Neural crest cell (in vitro differentiated cells): ENCODE data around the gene CIROP. TPM values are rescaled to one million over a fixed set of nuclear protein-coding genes. Genes with fewer than 3 reads are reported as not detected.

Experiments
- DNase-seq: peaks from one replicate; pipeline ENCODE4 v3.0.0; 2021; ENCODE audit warnings: low read depth, mixed read lengths, low spot score
- H3K27ac Mint-ChIP-seq: one replicate; pipeline ENCODE4 v1.8.0; 2021; ENCODE audit warnings: mild to moderate bottlenecking, mixed read lengths; ENCODE audit not compliant: unreplicated experiment
- H3K27me3 Mint-ChIP-seq: 2 replicates; pipeline ENCODE4 v1.8.0; 2021; ENCODE audit warnings: low read depth, mild to moderate bottlenecking, mixed read lengths
- H3K36me3 Mint-ChIP-seq: 2 replicates; pipeline ENCODE4 v1.8.0; 2021; ENCODE audit warnings: low read depth, mild to moderate bottlenecking, mixed read lengths
- H3K4me1 Mint-ChIP-seq: 2 replicates; pipeline ENCODE4 v1.8.0; 2021; ENCODE audit warnings: mixed read lengths
- H3K4me3 Mint-ChIP-seq: one replicate; pipeline ENCODE4 v1.8.0; 2021; ENCODE audit warnings: mild to moderate bottlenecking, mixed read lengths
- H3K9me3 Mint-ChIP-seq: 2 replicates; pipeline ENCODE4 v1.8.0; 2021; ENCODE audit warnings: mixed read lengths
- CTCF ChIP-seq: fragments of 200-600 bp; sonication (generic); conservative IDR thresholded peaks from 2 replicates; pipeline ENCODE4 v1.5.0; 2021; ENCODE audit warnings: antibody characterized with exemption, mild to moderate bottlenecking
- total RNA-seq: library from RNA; stranded (reverse); gene quantifications from 2 replicates; pipeline ENCODE4 v1.2.1, GENCODE V29; 2021

CIROP gene
- total RNA-seq, 1 donor from 2014 or later, result not detected

GRCh38 chr14:23130871-23131270 lies 26.1 kb upstream of the CIROP start:
- Mint-ChIP-seq H3K4me3 (no peak overlapping the region), H3K9me3 (no peaks in the 10 kb centered on the region), H3K27ac (no peak overlapping the region), H3K27me3 (peaks cover 2% of the 10 kb centered on the region), H3K36me3 (no peaks in the 10 kb centered on the region), H3K4me1 (peaks cover 3% of the 10 kb centered on the region)
- no peak for TF ChIP-seq CTCF
- no peak for DNase-seq

- Mint-ChIP-seq H3K4me1 (peaks cover 4% of the 10 kb centered on the region), H3K27me3 (peaks cover 2% of the 10 kb centered on the region), H3K4me3 (no peak overlapping the region), H3K27ac (no peak overlapping the region), H3K9me3 (no peaks in the 10 kb centered on the region), H3K36me3 (no peaks in the 10 kb centered on the region)
- TF ChIP-seq CTCF, result no peak
- no peak for DNase-seq
Observed at GRCh38 chr14:23129759-23130316, 25.0 kb upstream of the CIROP start.

- H3K4me1 Mint-ChIP-seq, result peaks cover 4% of the 10 kb centered on the region
- H3K4me3 Mint-ChIP-seq, result no peak overlapping the region
- no peaks in the 10 kb centered on the region for H3K36me3 Mint-ChIP-seq
- TF ChIP-seq CTCF, result no peak
- H3K9me3 Mint-ChIP-seq, result no peaks in the 10 kb centered on the region
- no peak overlapping the region for H3K27ac Mint-ChIP-seq
- peaks cover 2% of the 10 kb centered on the region for H3K27me3 Mint-ChIP-seq
- no peak for DNase-seq
Observed at GRCh38 chr14:23128969-23129758, 24.4 kb upstream of the CIROP start.

- TF ChIP-seq CTCF, result no peak
- Mint-ChIP-seq H3K36me3 (no peaks in the 10 kb centered on the region), H3K9me3 (no peaks in the 10 kb centered on the region), H3K27ac (no peak overlapping the region), H3K4me1 (peaks cover 4% of the 10 kb centered on the region), H3K27me3 (peaks cover 2% of the 10 kb centered on the region), H3K4me3 (no peak overlapping the region)
- DNase-seq, result no peak
Observed at GRCh38 chr14:23127861-23128260, 23.1 kb upstream of the CIROP start.

GRCh38 chr14:23126548-23127278 lies 21.9 kb upstream of the CIROP start:
- no peak for TF ChIP-seq CTCF
- H3K27ac Mint-ChIP-seq, result no peak overlapping the region

More at GRCh38 chr14:23126548-23127278, 21.9 kb upstream of the CIROP start:
- H3K4me3 Mint-ChIP-seq, result no peak overlapping the region
- peaks cover 4% of the 10 kb centered on the region for H3K4me1 Mint-ChIP-seq
- H3K36me3 Mint-ChIP-seq, result no peaks in the 10 kb centered on the region
- no peak for DNase-seq
- peaks cover 2% of the 10 kb centered on the region for H3K27me3 Mint-ChIP-seq
- H3K9me3 Mint-ChIP-seq, result no peaks in the 10 kb centered on the region
